ENCODE data around the gene GGA1. TPM values are rescaled to one million over a fixed set of nuclear protein-coding genes. Genes with fewer than 3 reads are reported as not detected.
A peak's percentile ranks its signal among the peaks of the same experiment; 100 is the strongest.

GGA1 gene
- total RNA-seq, 1 donor from 2014 or later = 27.3 TPM

- DNase-seq (ENCODE audit: low spot score) (no peak), ATAC-seq (no peak)
These were observed 18.5 kb downstream of the GGA1 start for GRCh38 chr22:37627121-37627520.

GRCh38 chr22:37627545-37627944 is 18.9 kb downstream of the GGA1 start:
- no peak for DNase-seq (ENCODE audit: low spot score)
- ATAC-seq = no peak

DNA sequence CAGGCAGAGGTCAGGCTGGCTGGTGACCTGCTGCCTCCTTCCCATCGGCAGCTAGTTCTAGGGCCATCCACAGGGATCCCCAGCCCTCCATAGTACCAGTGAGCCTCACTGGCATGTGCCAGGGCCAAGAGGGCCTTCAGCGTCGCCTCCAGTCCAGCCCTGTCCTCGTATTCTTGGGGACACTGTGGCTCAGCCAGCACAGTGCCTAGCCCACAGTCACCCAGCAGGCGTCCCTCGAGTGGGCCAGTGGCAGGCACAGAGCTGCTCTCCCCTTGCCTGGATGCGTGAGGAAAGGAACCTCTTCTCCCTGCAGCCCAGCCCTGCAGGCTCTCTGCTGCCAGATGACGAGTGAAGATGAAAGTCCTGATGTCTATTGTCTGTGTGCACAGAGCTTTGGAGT is 20.2 kb downstream of the GGA1 start:
- DNase-seq (ENCODE audit: low spot score) = no peak
- no peak for ATAC-seq

DNA sequence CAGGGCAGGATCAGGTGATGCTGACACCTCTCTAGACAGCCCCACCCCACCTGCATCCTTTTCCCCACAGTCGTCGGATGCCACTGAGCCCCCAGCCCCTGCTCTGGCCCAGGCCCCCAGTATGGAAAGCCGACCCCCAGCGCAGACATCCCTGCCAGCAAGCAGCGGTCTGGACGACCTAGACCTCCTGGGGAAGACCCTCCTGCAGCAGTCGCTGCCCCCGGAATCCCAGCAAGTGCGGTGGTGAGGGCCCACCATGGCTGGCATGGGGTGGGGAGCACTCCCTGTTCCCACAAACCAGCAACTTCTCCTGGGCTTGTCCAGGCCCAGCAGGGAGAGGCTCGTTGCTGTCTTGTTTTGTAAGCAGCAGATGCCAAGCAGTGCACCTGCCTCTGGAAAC is 21.3 kb downstream of the GGA1 start:
- no peak for DNase-seq (ENCODE audit: low spot score)

GRCh38 chr22:37630839-37631435 is 22.3 kb downstream of the GGA1 start:
- ATAC-seq (peak; percentile 2), DNase-seq (ENCODE audit: low spot score) (no peak)

More for the DNA sequence above, 21.3 kb downstream of the GGA1 start:
- ATAC-seq = no peak

DNA sequence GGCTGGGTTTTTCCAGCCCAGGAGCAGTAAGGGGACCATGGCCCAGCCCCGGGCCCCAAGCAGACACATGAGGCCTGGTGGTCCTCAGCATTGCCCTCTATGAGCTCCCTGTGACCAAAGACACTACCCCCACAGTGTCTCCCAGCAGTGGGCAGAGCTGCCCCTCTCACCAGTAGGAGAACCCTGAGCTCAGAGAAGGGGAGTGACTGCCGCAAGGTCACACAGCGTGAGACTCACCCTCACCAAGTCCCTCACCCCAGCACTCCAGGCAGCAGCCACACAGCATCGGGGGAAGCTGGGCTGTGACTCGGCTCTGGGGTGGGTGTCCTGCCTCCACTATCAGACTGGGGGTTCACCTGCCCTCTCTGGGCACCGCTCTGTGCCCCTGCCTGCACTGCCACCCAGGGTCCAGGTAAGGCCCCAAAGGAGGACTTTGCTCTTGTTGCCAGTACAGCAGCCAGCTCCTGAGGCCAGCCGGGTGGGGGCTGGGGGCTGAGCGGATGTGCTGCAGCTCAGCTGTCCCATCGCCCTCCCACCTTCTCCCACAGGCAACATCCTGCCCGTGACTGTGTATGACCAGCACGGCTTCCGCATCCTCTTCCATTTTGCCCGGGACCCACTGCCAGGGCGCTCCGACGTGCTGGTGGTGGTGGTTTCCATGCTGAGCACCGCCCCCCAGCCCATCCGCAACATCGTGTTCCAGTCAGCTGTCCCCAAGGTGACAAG is 23.0 kb downstream of the GGA1 start:
- no peak for DNase-seq (ENCODE audit: low spot score)
- peak; percentile 67 for ATAC-seq

DNA sequence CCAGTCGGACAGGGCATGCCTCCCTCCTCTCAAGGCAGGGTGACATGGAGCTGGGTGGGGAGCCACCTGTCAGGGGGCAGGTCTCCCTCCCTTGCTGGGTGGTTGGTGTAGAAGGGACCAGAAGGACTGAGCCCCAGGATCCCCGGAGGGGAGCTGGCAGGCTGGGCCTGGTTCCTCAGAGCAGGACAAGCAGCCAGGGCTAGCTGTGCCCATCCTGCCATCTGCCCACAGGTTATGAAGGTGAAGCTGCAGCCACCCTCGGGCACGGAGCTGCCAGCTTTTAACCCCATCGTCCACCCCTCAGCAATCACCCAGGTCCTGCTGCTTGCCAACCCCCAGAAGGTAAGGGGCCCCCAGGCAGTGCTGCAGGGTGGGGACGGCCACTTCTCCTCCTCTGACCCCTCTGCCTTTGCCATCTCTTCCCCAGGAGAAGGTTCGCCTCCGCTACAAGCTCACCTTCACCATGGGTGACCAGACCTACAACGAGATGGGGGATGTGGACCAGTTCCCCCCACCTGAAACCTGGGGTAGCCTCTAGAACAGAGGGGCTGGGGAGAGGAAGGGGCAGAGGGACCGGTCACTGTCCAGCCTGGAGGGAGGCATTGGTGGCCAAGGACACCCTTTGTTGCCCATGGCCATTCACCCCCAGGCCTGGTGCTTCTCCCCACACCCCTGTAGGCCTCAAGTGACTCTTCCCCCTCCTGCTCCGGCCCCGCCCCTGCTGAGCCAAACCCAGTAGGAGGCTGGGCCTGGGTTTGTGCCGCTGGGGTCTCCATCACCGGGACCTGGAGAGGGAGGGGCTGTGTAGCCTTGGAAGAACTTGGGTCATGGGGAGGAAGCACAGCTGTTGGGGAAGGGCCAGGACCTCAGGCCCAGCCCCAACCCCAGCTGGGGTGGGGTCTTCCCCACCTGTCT is 23.8 kb downstream of the GGA1 start:
- peak; percentile 1 for ATAC-seq
- no peak for DNase-seq (ENCODE audit: low spot score)

- DNase-seq (ENCODE audit: low spot score) = no peak
- no peak for ATAC-seq
These were observed 24.5 kb downstream of the GGA1 start for GRCh38 chr22:37633089-37633624.

- ATAC-seq = peak; percentile 54
- DNase-seq (ENCODE audit: low spot score) = peak; percentile 71
These were observed 25.2 kb downstream of the GGA1 start for GRCh38 chr22:37633625-37634416.

- ATAC-seq = no peak
- no peak for DNase-seq (ENCODE audit: low spot score)
These were observed 25.8 kb downstream of the GGA1 start for GRCh38 chr22:37634417-37634924.

DNA sequence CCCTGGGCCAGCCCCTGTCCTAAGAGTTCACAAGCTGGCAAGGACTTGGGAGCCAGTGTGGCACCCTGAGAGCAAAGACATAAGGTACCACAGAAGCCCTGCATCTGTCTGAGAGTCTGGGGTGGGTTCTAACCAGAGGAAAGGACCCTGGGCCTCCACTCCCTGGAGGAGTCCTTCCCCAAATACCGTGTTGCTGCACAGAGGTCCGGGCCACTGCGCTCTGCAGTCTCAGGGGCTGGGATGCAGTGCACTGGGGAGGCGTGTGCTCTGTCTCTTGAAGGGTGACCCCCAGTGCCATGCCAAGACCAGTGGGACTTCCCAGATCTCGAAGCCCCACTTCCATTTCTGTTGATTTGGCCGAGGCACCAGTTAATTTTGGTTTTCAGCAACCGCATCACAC is 26.5 kb downstream of the GGA1 start:
- no peak for DNase-seq (ENCODE audit: low spot score)
- ATAC-seq = no peak

- no peak for ATAC-seq
- no peak for DNase-seq (ENCODE audit: low spot score)
These were observed 27.7 kb downstream of the GGA1 start for GRCh38 chr22:37636186-37636948.

DNA sequence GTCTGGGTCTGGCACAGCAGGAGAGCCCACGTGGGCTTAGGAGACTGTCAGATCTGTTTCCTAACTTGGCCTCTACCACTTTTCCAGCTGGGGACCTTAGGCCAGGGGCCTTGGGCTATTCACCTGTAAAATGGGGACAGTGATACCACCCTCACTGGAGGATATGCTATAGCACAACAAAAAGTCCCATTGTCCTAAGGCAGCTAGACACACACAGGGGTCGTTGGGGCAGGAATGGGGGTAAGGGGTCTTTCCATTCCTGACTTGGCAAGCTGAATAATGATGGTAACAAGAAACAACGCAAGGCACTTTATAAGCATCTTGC is 28.3 kb downstream of the GGA1 start:
- no peak for DNase-seq (ENCODE audit: low spot score)
- ATAC-seq = no peak

DNA sequence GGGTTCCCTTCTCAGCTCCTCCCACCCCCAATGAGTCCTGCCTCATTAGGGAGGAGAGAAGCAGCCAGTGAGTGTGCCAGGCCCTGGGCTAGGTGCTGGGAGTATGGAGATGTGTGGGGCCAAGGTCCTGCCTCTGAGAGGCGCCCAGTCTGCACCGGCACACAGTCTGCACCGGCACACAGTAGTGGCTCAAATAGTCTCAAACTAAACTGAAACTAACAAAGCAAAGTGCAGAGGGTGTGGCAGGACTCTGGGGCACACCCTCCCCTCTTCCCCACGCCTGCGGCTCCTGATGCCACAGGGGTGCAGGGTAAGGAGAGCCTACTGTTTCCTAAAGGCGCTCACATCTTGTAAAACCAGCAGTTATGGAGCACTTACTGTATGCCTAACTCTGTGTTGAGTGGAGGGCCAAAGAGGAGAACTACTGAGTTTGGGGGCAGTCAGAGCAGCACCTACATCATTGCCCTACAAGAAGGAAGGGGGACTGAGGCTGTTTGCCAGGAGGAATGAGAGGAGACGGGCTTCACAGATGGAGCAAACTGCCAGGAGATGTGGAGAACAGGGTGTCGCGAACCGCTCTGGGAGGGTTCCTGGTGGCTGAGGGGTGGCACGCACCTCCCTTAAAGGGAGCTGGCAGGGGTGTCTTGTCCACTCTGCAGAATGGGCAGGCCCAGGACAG is 29.9 kb downstream of the GGA1 start:
- DNase-seq (ENCODE audit: low spot score) = no peak

DNA sequence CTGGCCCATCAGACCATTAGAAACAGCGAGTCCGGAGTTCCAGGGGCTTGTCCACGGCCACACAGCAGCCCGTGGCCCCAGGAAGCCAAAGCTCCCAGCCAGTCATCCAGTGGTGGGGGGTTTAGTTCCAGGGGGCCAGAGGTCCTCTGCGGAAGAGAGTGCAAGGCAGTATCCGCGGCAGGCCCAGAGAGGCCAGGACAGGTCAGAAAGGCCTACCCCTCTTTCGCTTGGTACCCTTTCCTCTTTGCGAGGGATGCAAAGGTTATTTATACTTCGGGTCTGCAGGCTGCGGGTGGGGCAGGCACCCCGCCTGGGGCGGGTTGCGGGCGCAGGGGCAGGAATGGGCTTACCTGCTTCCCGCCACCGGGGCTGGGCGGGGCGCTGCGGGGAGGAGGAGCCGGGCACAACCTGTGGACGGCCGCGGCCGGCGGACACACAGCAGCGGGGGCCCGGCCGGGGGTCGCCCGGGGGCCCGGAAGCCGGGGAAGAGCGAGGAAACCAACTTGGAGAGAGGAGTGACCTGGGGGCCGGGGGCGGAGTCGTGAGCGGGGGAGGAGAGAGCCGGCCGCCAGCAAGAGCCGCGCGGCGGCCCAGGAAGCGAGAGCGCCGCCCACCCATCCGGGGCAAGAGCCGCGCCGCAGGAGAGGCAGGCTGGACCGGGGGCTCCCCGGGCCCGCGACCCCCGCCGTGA is 30.6 kb downstream of the GGA1 start, which contains the start of gene SH3BP1:
TSS of gene SH3BP1 (plus strand) at position 600 of the 691 bp plus-strand sequence. CDS start 119 bp downstream, outside the sequence.
- ATAC-seq = peak; percentile 47
- no peak for DNase-seq (ENCODE audit: low spot score)

More for the DNA sequence above, 29.9 kb downstream of the GGA1 start:
- peak; percentile 29 for ATAC-seq

DNA sequence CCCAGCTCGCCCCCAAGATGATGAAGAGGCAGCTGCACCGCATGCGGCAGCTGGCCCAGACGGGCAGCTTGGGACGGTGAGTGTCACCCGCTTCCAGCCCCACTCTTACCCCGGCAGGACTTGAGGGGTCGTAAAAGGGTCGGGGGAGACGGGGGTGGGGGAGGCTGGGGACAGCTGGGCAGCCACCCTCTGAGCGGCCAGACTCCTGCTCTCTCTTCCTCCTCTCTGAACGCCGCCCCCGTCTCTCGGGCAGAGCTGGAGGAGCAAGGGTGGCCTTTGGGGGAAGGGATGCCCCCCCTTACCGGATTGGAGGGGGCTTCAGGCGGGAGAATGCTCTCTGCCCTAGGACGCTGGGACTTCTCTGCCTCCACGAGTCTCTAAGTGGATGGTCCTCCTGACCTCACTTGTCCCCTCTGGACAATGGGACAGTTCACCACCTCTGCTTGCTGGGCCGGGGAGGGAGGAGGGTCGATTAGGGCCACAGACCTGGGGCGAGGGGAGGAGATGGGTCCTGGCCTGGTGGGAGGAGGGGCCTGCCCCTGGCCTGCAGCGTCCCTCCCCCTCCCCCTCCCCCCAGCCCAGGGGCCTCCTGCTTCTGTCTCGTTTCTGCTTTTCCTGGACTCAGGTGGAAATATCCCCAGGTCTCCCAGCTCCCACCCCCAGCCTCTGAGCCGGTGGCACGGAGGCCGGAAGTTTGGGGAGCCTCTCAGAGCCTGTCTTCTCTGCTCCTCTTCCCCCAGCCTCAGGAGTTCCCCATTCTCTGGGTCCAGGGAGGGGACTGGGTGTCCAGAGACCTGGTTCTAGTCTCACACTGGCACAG is 31.3 kb downstream of the GGA1 start:
- no peak for DNase-seq (ENCODE audit: low spot score)
- no peak for ATAC-seq
